ENCODE data around the gene TUBA8. TPM values are rescaled to one million over a fixed set of nuclear protein-coding genes. Genes with fewer than 3 reads are reported as not detected.
"Not testable (repeated sequence)": the region's sequence is repeated elsewhere in the genome, so short reads cannot be mapped to it uniquely, and the experiment has no call there.

Gene TUBA8
- total and polyA plus RNA-seq, 8 donors: 3.1 to 4.1 (median 3.5) TPM; not detected in 5

GRCh38 chr22:18071968-18072310, 38.7 kb upstream of the TUBA8 start:
- Histone ChIP-seq H3K9me3 (no peaks in the 10 kb centered on the region), H3K27ac (no peak overlapping the region), H3K4me3 (no peak overlapping the region), H3K36me3 (no peaks in the 10 kb centered on the region), H3K4me1 (peaks cover 7 to 28% (median 20%) of the 10 kb centered on the region in 4 donors), H3K27me3 (no peaks in the 10 kb centered on the region)
- TF ChIP-seq CTCF (IDR thresholded peaks at IDR 0.05) (no peak), POLR2A (IDR thresholded peaks at IDR 0.05) (no peak), POLR2AphosphoS5 (IDR thresholded peaks at IDR 0.05) (no peak), EP300 (IDR thresholded peaks at IDR 0.05) (no peak)
- intact Hi-C loops (cut with DNase I; ENCODE audit: low total_unique reads): loop anchor here (5.0 to 10.0 kb wide), 2 partner anchors 77 to 245 kb away; no protein-coding TSS in a partner anchor
- DNase-seq: no peak
- 68 to 91% (median 83%) methylated on average over 1 of the region's 1 CpG for WGBS, 5 donors

GRCh38 chr22:18073467-18073866, 37.1 kb upstream of the TUBA8 start:
- Histone ChIP-seq H3K27ac (no peak overlapping the region), H3K9me3 (no peaks in the 10 kb centered on the region), H3K36me3 (no peaks in the 10 kb centered on the region), H3K4me1 (peaks cover 11 to 34% (median 22%) of the 10 kb centered on the region in 4 donors), H3K27me3 (no peaks in the 10 kb centered on the region), H3K4me3 (no peak overlapping the region)
- no peak for DNase-seq
- intact Hi-C loops (cut with DNase I; ENCODE audit: low total_unique reads): loop anchor here (5.0 to 10.0 kb wide), 2 partner anchors 79 to 246 kb away; no protein-coding TSS in a partner anchor
- WGBS, 5 donors: 72 to 83% (median 76%) methylated on average over 2 of the region's 2 CpGs
- TF ChIP-seq EP300 (IDR thresholded peaks at IDR 0.05): no peak
- no peak for TF ChIP-seq POLR2A (IDR thresholded peaks at IDR 0.05)
- TF ChIP-seq CTCF (IDR thresholded peaks at IDR 0.05): no peak
- TF ChIP-seq POLR2AphosphoS5 (IDR thresholded peaks at IDR 0.05): no peak

GRCh38 chr22:18073927-18074326, 36.7 kb upstream of the TUBA8 start:
- peaks cover 15 to 34% (median 25%) of the 10 kb centered on the region in 4 donors for H3K4me1 ChIP-seq
- intact Hi-C loops (cut with DNase I; ENCODE audit: low total_unique reads): loop anchor here (5.0 to 10.0 kb wide), 2 partner anchors 79 to 247 kb away; no protein-coding TSS in a partner anchor
- H3K27me3 ChIP-seq, H3K4me3 ChIP-seq, DNase-seq, H3K36me3 ChIP-seq, H3K9me3 ChIP-seq: not testable (repeated sequence)
- H3K27ac ChIP-seq: peak overlapping the region in 1 of 5 donors; percentile 89
- 86 to 94% (median 91%) methylated on average over 4 of the region's 4 CpGs for WGBS, 5 donors

GRCh38 chr22:18075101-18075719, 35.4 kb upstream of the TUBA8 start:
- peaks cover 22 to 43% (median 35%) of the 10 kb centered on the region in 4 donors for H3K4me1 ChIP-seq
- no peak overlapping the region for H3K4me3 ChIP-seq
- no peak for DNase-seq
- intact Hi-C loops (cut with DNase I; ENCODE audit: low total_unique reads): loop anchor here (10.0 kb wide), 1 partner anchor 80 kb away; no protein-coding TSS in a partner anchor
- TF ChIP-seq CTCF (IDR thresholded peaks at IDR 0.05): no peak
- no peak for TF ChIP-seq POLR2A (IDR thresholded peaks at IDR 0.05)
- no peak for TF ChIP-seq POLR2AphosphoS5 (IDR thresholded peaks at IDR 0.05)
- peaks cover 0 to 10% (median 8%) of the 10 kb centered on the region in 4 donors for H3K36me3 ChIP-seq
- no peaks in the 10 kb centered on the region for H3K9me3 ChIP-seq
- no peaks in the 10 kb centered on the region for H3K27me3 ChIP-seq
- 89 to 93% (median 92%) methylated on average over 6 of the region's 6 CpGs for WGBS, 5 donors
- H3K27ac ChIP-seq: peak overlapping the region in 3 of 5 donors; percentile 45 to 89 (median 89)
